ENCODE results near the gene GAS1.

The GAS1 gene

GRCh38 chr9:86947146-86948073 lies at the start of gene GAS1:
Gene GAS1, minus strand, starts transcription at chr9:86947506. Its CDS starts 727 bp downstream, at chr9:86946779.
- peak; percentile 17 for DNase-seq

- no peak for DNase-seq
These were observed 46.9 kb upstream of the GAS1 start for GRCh38 chr9:86994231-86994630.

- no peak for DNase-seq
These were observed 46.5 kb upstream of the GAS1 start for GRCh38 chr9:86993830-86994229.

GRCh38 chr9:86991077-86991476 lies 43.8 kb upstream of the GAS1 start:
- DNase-seq: no peak

GRCh38 chr9:86990290-86990689 lies 43.0 kb upstream of the GAS1 start:
- DNase-seq: no peak

GRCh38 chr9:86987900-86988299 lies 40.6 kb upstream of the GAS1 start:
- no peak for DNase-seq

GRCh38 chr9:86985132-86985647 lies 37.9 kb upstream of the GAS1 start:
- no peak for DNase-seq

- DNase-seq: no peak
These were observed 36.4 kb upstream of the GAS1 start for GRCh38 chr9:86983620-86984259.

GRCh38 chr9:86983249-86983619 lies 35.9 kb upstream of the GAS1 start:
- no peak for DNase-seq

GRCh38 chr9:86980802-86981201 lies 33.5 kb upstream of the GAS1 start:
- no peak for DNase-seq

GRCh38 chr9:86979657-86980056 lies 32.4 kb upstream of the GAS1 start:
- DNase-seq: no peak

- no peak for DNase-seq
These were observed 31.7 kb upstream of the GAS1 start for GRCh38 chr9:86978922-86979474.

- no peak for DNase-seq
These were observed 31.1 kb upstream of the GAS1 start for GRCh38 chr9:86978413-86978812.

- no peak for DNase-seq
These were observed 30.0 kb upstream of the GAS1 start for GRCh38 chr9:86977205-86977835.

- DNase-seq: no peak
These were observed 28.3 kb upstream of the GAS1 start for GRCh38 chr9:86975606-86976005.

GRCh38 chr9:86975036-86975435 lies 27.7 kb upstream of the GAS1 start:
- DNase-seq: no peak

- no peak for DNase-seq
These were observed 27.1 kb upstream of the GAS1 start for GRCh38 chr9:86974421-86974820.

GRCh38 chr9:86971742-86972141 lies 24.4 kb upstream of the GAS1 start:
- no peak for DNase-seq

- DNase-seq: no peak
These were observed 21.1 kb upstream of the GAS1 start for GRCh38 chr9:86968258-86968920.

- DNase-seq: no peak
These were observed 19.7 kb upstream of the GAS1 start for GRCh38 chr9:86966852-86967511.

- no peak for DNase-seq
These were observed 18.5 kb upstream of the GAS1 start for GRCh38 chr9:86965636-86966395.

All from COR-L47 (cell line).